ENCODE data around the gene DNAJB13.

DNA sequence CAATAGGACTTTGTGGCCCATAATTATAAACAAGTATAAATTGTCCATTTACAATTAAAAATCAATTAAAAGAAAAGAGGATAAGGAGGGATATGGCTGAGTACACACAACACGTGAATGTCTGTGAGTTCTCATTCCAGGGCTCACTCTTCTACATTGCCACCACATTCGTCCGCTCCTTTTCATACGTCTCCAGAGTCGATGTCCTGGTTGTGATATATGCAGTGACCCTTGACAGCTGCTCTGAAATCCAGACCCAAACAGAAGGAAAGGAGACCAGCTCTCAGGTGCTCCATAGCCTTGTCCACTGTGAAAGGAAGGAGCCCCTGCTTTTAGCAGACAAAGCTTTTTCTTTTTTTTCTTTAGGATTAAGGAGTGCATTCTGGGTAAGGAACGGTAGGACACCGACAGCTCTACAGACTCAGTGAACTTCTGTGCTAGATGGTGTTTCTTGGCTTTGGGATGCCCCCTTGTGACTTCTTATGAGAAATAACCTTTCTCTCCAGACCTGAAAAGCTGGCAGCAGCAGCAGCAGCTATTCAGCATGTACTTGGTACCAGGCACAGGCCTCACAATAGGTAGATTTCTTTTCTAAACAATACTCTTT lies 19.7 kb upstream of the DNAJB13 start:
- no peak for TF ChIP-seq EZH2 (IDR thresholded peaks at IDR 0.05)
- no peak for TF ChIP-seq POLR2AphosphoS5 (IDR thresholded peaks at IDR 0.05; ENCODE audit: borderline replicate concordance, low read depth, low read length)

Data from SK-N-MC (cell line).